GM21529 (cell line): Measurements from ENCODE around the gene GGT1.
"Not testable (repeated sequence)": the region's sequence is repeated elsewhere in the genome, so short reads cannot be mapped to it uniquely, and the experiment has no call there.

Experiments used
- ATAC-seq: cut with Tn5 transposase; IDR thresholded peaks from one replicate; pipeline ENCODE4 v1.9.1; 2021; ENCODE audit not compliant: unreplicated experiment

Gene GGT1

GRCh38 chr22:24583221-24584165 is 19.5 kb upstream of the GGT1 start:
- ATAC-seq = no peak

- no peak for ATAC-seq
Observed at GRCh38 chr22:24584166-24584790, 18.7 kb upstream of the GGT1 start.

GRCh38 chr22:24584871-24585411 is 18.1 kb upstream of the GGT1 start:
- ATAC-seq = no peak

- ATAC-seq = no peak
Observed at GRCh38 chr22:24585461-24585860, 17.5 kb upstream of the GGT1 start.

GRCh38 chr22:24585927-24586546 is 17.0 kb upstream of the GGT1 start:
- no peak for ATAC-seq

- ATAC-seq = no peak
Observed at GRCh38 chr22:24587251-24587650, 15.7 kb upstream of the GGT1 start.

GRCh38 chr22:24587948-24588347 is 15.0 kb upstream of the GGT1 start:
- ATAC-seq = no peak

- ATAC-seq = no peak
Observed at GRCh38 chr22:24588381-24588756, 14.6 kb upstream of the GGT1 start.

- ATAC-seq = no peak
Observed at GRCh38 chr22:24588757-24589481, 14.1 kb upstream of the GGT1 start.

GRCh38 chr22:24589518-24590030 is 13.4 kb upstream of the GGT1 start:
- no peak for ATAC-seq

- no peak for ATAC-seq
Observed at GRCh38 chr22:24590596-24591173, 12.3 kb upstream of the GGT1 start.

GRCh38 chr22:24591286-24591830 is 11.6 kb upstream of the GGT1 start:
- ATAC-seq = no peak

GRCh38 chr22:24592058-24592850 is 10.7 kb upstream of the GGT1 start:
- peak; percentile 22 for ATAC-seq

- peak; percentile 85 for ATAC-seq
Observed at GRCh38 chr22:24592851-24593558, 10.0 kb upstream of the GGT1 start, which contains the start of gene LRRC75B. TSS of gene LRRC75B (minus strand) at chr22:24593073. CDS start at chr22:24593039, 34 bp downstream.

- not testable (repeated sequence) for ATAC-seq
Observed at GRCh38 chr22:24593559-24593835, 9.5 kb upstream of the GGT1 start.

GRCh38 chr22:24593836-24594568 is 9.0 kb upstream of the GGT1 start:
- no peak for ATAC-seq

- ATAC-seq = no peak
Observed at GRCh38 chr22:24594569-24595120, 8.3 kb upstream of the GGT1 start.

GRCh38 chr22:24595228-24595627 is 7.8 kb upstream of the GGT1 start:
- no peak for ATAC-seq
